K562 (cell line): ENCODE results near the gene DMGDH. TPM values are rescaled to one million over a fixed set of nuclear protein-coding genes. Genes with fewer than 3 reads are reported as not detected.

ENCODE experiments used
- ATAC-seq: fragments of 200-7000 bp; cut with Tn5 transposase; 3 replicates; pipeline ENCODE4 v1.9.1; 2020; ENCODE audit warnings: moderate library complexity
- BruUV-seq: library from RNA; stranded (reverse); fragments of 400-500 nt; replicated peaks from 2 replicates; lab custom pipeline; 2021; lab: Mats Ljungman, UMichigan
- CTCF ChIA-PET: fragments of 300-600 bp; formaldehyde crosslinking; extraction: SDS; loops from one replicate; lab custom pipeline; 2021; ENCODE audit warnings: low intra/inter-chr PET ratio; lab: Yijun Ruan, JAX
- POLR2A ChIA-PET: fragments of 300-600, 350-650 bp; sonication (Branson Sonifier 250); formaldehyde crosslinking; extraction: SDS; loops from one replicate; lab custom pipeline; 2021; ENCODE audit warnings: antibody characterized with exemption, inconsistent platforms; lab: Yijun Ruan, JAX
- DNase-seq, 4 experiments: peaks; one replicate each; pipeline versions ENCODE4 v3.0.0 to v3.0.0-alpha.2; 2011 to 2018; ENCODE audit warnings: low spot score in 3 of 4, mixed read lengths in 3 of 4; ENCODE audit errors: extremely low read depth in 1 of 4
- FAIRE-seq: peaks from 2 replicates; lab custom pipeline; 2011; peaks lifted over from hg19 to GRCh38; lab: Jason Lieb, UNC
- H2AFZ ChIP-seq: 2 replicates; pipeline ENCODE4 v1.6.0; 2011; ENCODE audit warnings: low read depth, low read length, control low read depth, inconsistent platforms
- H3K27ac ChIP-seq: fragments of 200-600 bp; 3 replicates; pipeline ENCODE4 v1.8.0; 2011; ENCODE audit warnings: low read depth, mild to moderate bottlenecking, control low read depth, inconsistent platforms, low read length, moderate library complexity, mixed read lengths; ENCODE audit errors: extremely low read depth
- H3K27me3 ChIP-seq, 2 experiments: fragments of 300-600 bp in 1 of 2; 2 replicates in 1 of 2; 3 replicates in 1 of 2; pipeline versions ENCODE4 v1.6.0 to v1.8.0; 2011; ENCODE audit warnings: inconsistent platforms in 2 of 2, low read length in 2 of 2, mild to moderate bottlenecking in 1 of 2, mixed read lengths in 1 of 2, moderate library complexity in 1 of 2; ENCODE audit not compliant: control insufficient read depth in 2 of 2, insufficient read depth in 2 of 2
- H3K36me3 ChIP-seq: fragments of 300-600 bp; 3 replicates; pipeline ENCODE4 v1.8.0; 2011; ENCODE audit warnings: mild to moderate bottlenecking, low read length, inconsistent platforms; ENCODE audit not compliant: control insufficient read depth, insufficient read depth
- H3K4me1 ChIP-seq, 2 experiments: fragments of 200-600 bp in 1 of 2; replicated peaks in 1 of 2; 2 replicates in 1 of 2; 3 replicates in 1 of 2; pipeline versions ENCODE4 v1.5.1 to v1.8.0; 2011; ENCODE audit warnings: inconsistent platforms in 2 of 2, low read length in 2 of 2, mild to moderate bottlenecking in 1 of 2, mixed read lengths in 1 of 2, moderate library complexity in 1 of 2; ENCODE audit not compliant: control insufficient read depth in 2 of 2, insufficient read depth in 2 of 2
- H3K4me2 ChIP-seq: 2 replicates; pipeline ENCODE4 v1.6.1; 2011; ENCODE audit warnings: low read length, control low read depth, inconsistent platforms, mixed read lengths; ENCODE audit not compliant: insufficient read depth
- H3K4me3 ChIP-seq: fragments of 200-600 bp; sonication (generic), shearing (Covaris generic); 2 replicates; pipeline ENCODE4 v1.5.1; 2016; ENCODE audit warnings: control low read depth, inconsistent platforms
- H3K79me2 ChIP-seq: fragments of 200-600 bp; 3 replicates; pipeline ENCODE4 v1.8.0; 2011; ENCODE audit warnings: low read length, inconsistent platforms; ENCODE audit not compliant: control insufficient read depth, insufficient read depth
- H3K9ac ChIP-seq, 2 experiments: 2 replicates each; pipeline versions ENCODE4 v1.6.0 to v1.6.1; 2011; ENCODE audit warnings: low read depth in 2 of 2, low read length in 2 of 2, control low read depth in 1 of 2, inconsistent platforms in 1 of 2, mild to moderate bottlenecking in 1 of 2, mixed read lengths in 1 of 2; ENCODE audit not compliant: insufficient read depth in 1 of 2
- H3K9me1 ChIP-seq: one replicate; pipeline ENCODE4 v1.6.0; 2011; ENCODE audit warnings: inconsistent platforms, mild to moderate bottlenecking, low read length, moderate library complexity; ENCODE audit not compliant: control insufficient read depth, insufficient read depth
- H3K9me3 ChIP-seq: replicated peaks from 2 replicates; pipeline ENCODE4 v1.5.1; 2011; ENCODE audit warnings: low read depth, low read length, inconsistent platforms; ENCODE audit not compliant: control insufficient read depth, insufficient read depth
- H4K20me1 ChIP-seq: replicated peaks from 2 replicates; pipeline ENCODE4 v1.6.1; 2011; ENCODE audit warnings: low read length, inconsistent platforms, mixed read lengths; ENCODE audit not compliant: control insufficient read depth, insufficient read depth
- CBX5 ChIP-seq: IDR thresholded peaks from 2 replicates; pipeline ENCODE4 v1.6.1; 2014; ENCODE audit warnings: low read depth, borderline replicate concordance
- CCNT2 ChIP-seq: IDR thresholded peaks from 2 replicates; pipeline ENCODE4 v1.6.1; 2011; ENCODE audit warnings: borderline replicate concordance, low read depth, mild to moderate bottlenecking, moderate library complexity, mixed read lengths, low read length; ENCODE audit not compliant: insufficient read length; ENCODE audit errors: extremely low read depth
- HMGN3 ChIP-seq: IDR thresholded peaks from 2 replicates; pipeline ENCODE4 v1.6.1; 2011; ENCODE audit warnings: borderline replicate concordance, low read depth, mild to moderate bottlenecking, mixed read lengths, low read length; ENCODE audit not compliant: insufficient read length; ENCODE audit errors: extremely low read depth
- MED1 ChIP-seq: sonication (generic); formaldehyde crosslinking; IDR thresholded peaks from 2 replicates; pipeline ENCODE4 v1.8.1; 2023; ENCODE audit warnings: missing genetic modification reagents, borderline replicate concordance
- MTA3 ChIP-seq: fragments of 450-650 bp; formaldehyde crosslinking; IDR thresholded peaks from 2 replicates; pipeline ENCODE4 v1.6.1; 2017; ENCODE audit warnings: mild to moderate bottlenecking, borderline replicate concordance
- POLR2AphosphoS2 ChIP-seq: IDR thresholded peaks from 2 replicates; pipeline ENCODE4 v1.6.1; 2012; ENCODE audit warnings: low read length, improper control_type of control experiment
- TGIF2 ChIP-seq: sonication (generic); formaldehyde crosslinking; IDR thresholded peaks from 2 replicates; pipeline ENCODE4 v1.8.1; 2022; ENCODE audit warnings: mild to moderate bottlenecking, missing genetic modification reagents, moderate library complexity
- THAP12 ChIP-seq: fragments of 250-450 bp; sonication (Bioruptor Pico); IDR thresholded peaks from 2 replicates; pipeline ENCODE4 v1.9.0; 2021; ENCODE audit warnings: mild to moderate bottlenecking, inconsistent platforms
- VEZF1 ChIP-seq: fragments of 200-800 bp; sonication (Bioruptor generic); IDR thresholded peaks from 2 replicates; pipeline ENCODE4 v1.6.1; 2017; ENCODE audit warnings: missing genetic modification characterization, missing compliant biosample characterization
- ZNF280A ChIP-seq: fragments of 450-650 bp; IDR thresholded peaks from 2 replicates; pipeline ENCODE4 v1.6.1; 2018; ENCODE audit warnings: mild to moderate bottlenecking, low read depth; ENCODE audit not compliant: partially characterized antibody
- ZNF280B ChIP-seq: fragments of 250-450 bp; sonication (Bioruptor Pico); IDR thresholded peaks from 2 replicates; pipeline ENCODE4 v1.5.1; 2021; ENCODE audit warnings: mild to moderate bottlenecking
- ZNF444 ChIP-seq: fragments of 250-450 bp; sonication (Bioruptor Pico); IDR thresholded peaks from 2 replicates; pipeline ENCODE4 v1.4.0; 2020; ENCODE audit warnings: mild to moderate bottlenecking, moderate library complexity
- whole genome bisulfite sequencing: fragments of 100-300 bp; shearing (Covaris generic); methylation state at CpG from one replicate; pipeline ENCODE4 v1.1.6; 2016; ENCODE audit warnings: low coverage, mixed read lengths; ENCODE audit not compliant: insufficient coverage; ENCODE audit errors: missing lambda C conversion rate; 5-methylcytosine and 5-hydroxymethylcytosine counted together
- in situ Hi-C: fragments of 300-500 bp; cut with MboI; formaldehyde crosslinking; loops from 4 replicates; pipeline ENCODE4 v1.15.0; 2018; ENCODE audit warnings: inconsistent platforms, mixed read lengths
- intact Hi-C: fragments of 100-400 bp; cut with micrococcal nuclease; formaldehyde crosslinking; loops from 2 replicates; pipeline ENCODE4 v1.14.2; 2022
- polyA plus RNA-seq, 8 experiments: library from polyadenylated mRNA; depleted of rRNA in 4 of 8; stranded (reverse) in 5 of 8; unstranded in 3 of 8; fragments of >200 nt; fragmentation: Nextera tagmentation in 2 of 8; fragmentation: Illumina TruSeq in 1 of 8; extraction: Ambion mirVana in 2 of 8; extraction: Trizol in 1 of 8; gene quantifications; 2 replicates each; pipeline versions ENCODE4 v1.2.1 to v1.2.3, GENCODE V29; 2011 to 2014; ENCODE audit warnings: inconsistent platforms in 1 of 8, missing spikeins in 1 of 8
- total RNA-seq, 7 experiments: library from RNA; depleted of rRNA in 6 of 7; stranded (reverse); fragments of >200 nt in 6 of 7; fragmentation: Illumina TruSeq in 2 of 7; extraction: Trizol in 2 of 7; gene quantifications; 2 replicates each; pipeline versions ENCODE4 v1.2.1 to v1.2.3, GENCODE V29; 2011 to 2021; ENCODE audit warnings: low replicate concordance in 1 of 7
- TF ChIP-seq, protein P1 (sequence below): IDR thresholded peaks from 2 replicates; pipeline ENCODE4 v1.6.1; 2011; ENCODE audit not compliant: insufficient read length; ENCODE audit errors: extremely low read depth

The DMGDH gene
- total and polyA plus RNA-seq, 9 of the 15 experiments (the other 6 are each of a cell fraction or from before 2014, with no cell fraction given), result 0.13 to 0.58 TPM; not detected in 7

DNA sequence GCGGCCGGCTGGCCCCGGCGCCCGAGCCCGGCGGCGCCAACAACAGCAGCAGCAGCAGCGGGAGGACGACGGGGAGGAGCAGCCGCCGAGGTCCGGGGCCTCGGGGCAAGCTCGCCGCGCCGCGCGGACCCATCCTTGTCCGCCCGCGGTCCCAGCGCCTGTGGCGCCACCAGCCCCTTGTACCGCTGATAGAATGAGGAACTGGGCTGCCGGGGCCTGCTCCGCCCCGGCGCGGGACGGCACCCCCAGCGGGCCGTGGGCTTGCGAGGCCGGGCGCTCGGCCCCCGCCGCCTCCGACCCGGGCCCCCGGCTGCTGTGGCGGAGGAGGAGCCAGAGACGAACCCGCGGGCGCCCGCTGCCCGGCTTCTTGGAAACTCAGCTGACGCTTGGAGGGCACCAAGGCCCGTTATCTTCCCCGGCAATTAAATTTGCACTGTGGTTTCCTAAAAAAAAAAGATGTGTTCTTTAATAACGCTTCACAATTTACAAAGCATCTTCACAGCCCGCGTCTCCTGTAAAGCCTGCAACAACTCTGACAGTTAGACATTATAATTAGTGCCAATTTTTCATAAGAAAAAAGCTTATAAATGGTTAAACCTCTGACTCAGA is 84.3 kb downstream of the DMGDH start, which contains the start of gene ARSB:
TSS of gene ARSB (minus strand) at position 195 of the 609 bp plus-strand sequence. CDS start at position 133, 62 bp downstream.
- BruUV-seq, result no TSS peak
- intact Hi-C loops, result no loop called here
- POLR2A ChIA-PET, result interaction anchor here (0.7 to 2.1 kb wide), 6 partner anchors 11 to 356 kb away, joined by 3 to 12 read pairs (median 4); no protein-coding TSS in a partner anchor
- Histone ChIP-seq H3K9ac (peak within 1 kb of the TSS; percentile 68 to 96), H3K4me1 (peaks cover 16% of the 10 kb centered on the region in 2 experiments), H4K20me1 (no peaks in the 10 kb centered on the region), H3K9me1 (no peaks in the 10 kb centered on the region), H3K9me3 (no peaks in the 10 kb centered on the region), H3K4me2 (peak within 1 kb of the TSS; percentile 82), H3K27me3 (0 out of 5 replicates have a peak, but pooled peaks cover 0 to 2% of the 10 kb centered on the region in 2 experiments), H3K4me3 (peak within 1 kb of the TSS; percentile 75), H2AFZ (peak within 1 kb of the TSS; percentile 91), H3K27ac (peak within 1 kb of the TSS; percentile 80; the same call in 2 of the 3 replicates), H3K36me3 (no peaks in the 10 kb centered on the region), H3K79me2 (no peaks in the 10 kb centered on the region; the same call in 2 of the 3 replicates)
- ATAC-seq (peak; percentile 75), DNase-seq (peak in 2 of 4 experiments; percentile 46 to 60), FAIRE-seq (no peak)
- in situ Hi-C loops, result no loop called here
- CTCF ChIA-PET, result no interaction called here
- WGBS, result 2% methylated on average over 27 of the region's 57 CpGs
- TF ChIP-seq HMGN3 (no peak), MED1 (CRISPR knock-in tag) (no peak), POLR2AphosphoS2 (no peak), CCNT2 (peak; percentile 34), MTA3 (peak; percentile 55; the same call in 1 of the 2 replicates), ZNF280B (CRISPR knock-in tag) (no peak), THAP12 (0 out of 2 replicates have a peak, but pooled peaks have one; percentile 12), VEZF1 (CRISPR knock-in tag) (no peak), TGIF2 (CRISPR knock-in tag) (no peak), CBX5 (no peak), ZNF444 (no peak), ZNF280A (no peak)
- TF ChIP-seq, protein P1, sequence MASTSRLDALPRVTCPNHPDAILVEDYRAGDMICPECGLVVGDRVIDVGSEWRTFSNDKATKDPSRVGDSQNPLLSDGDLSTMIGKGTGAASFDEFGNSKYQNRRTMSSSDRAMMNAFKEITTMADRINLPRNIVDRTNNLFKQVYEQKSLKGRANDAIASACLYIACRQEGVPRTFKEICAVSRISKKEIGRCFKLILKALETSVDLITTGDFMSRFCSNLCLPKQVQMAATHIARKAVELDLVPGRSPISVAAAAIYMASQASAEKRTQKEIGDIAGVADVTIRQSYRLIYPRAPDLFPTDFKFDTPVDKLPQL, result no peak
